ENCODE data around the gene BLTP3A.
"Not testable (repeated sequence)": the region's sequence is repeated elsewhere in the genome, so short reads cannot be mapped to it uniquely, and the experiment has no call there.

DNA sequence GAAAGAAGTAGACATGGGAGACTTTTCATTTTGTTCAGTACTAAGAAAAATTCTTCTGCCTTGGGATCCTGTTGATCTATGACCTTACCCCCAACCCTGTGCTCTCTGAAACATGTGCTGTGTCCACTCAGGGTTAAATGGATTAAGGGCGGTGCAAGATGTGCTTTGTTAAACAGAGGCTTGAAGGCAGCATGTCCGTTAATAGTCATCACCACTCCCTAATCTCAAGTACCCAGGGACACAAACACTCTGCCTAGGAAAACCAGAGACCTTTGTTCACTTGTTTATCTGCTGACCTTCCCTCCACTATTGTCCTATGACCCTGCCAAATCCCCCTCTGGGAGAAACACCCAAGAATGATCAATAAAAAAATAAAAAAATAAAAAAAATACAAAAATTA, 4.7 kb upstream of the BLTP3A start:
- TF ChIP-seq, protein P1, sequence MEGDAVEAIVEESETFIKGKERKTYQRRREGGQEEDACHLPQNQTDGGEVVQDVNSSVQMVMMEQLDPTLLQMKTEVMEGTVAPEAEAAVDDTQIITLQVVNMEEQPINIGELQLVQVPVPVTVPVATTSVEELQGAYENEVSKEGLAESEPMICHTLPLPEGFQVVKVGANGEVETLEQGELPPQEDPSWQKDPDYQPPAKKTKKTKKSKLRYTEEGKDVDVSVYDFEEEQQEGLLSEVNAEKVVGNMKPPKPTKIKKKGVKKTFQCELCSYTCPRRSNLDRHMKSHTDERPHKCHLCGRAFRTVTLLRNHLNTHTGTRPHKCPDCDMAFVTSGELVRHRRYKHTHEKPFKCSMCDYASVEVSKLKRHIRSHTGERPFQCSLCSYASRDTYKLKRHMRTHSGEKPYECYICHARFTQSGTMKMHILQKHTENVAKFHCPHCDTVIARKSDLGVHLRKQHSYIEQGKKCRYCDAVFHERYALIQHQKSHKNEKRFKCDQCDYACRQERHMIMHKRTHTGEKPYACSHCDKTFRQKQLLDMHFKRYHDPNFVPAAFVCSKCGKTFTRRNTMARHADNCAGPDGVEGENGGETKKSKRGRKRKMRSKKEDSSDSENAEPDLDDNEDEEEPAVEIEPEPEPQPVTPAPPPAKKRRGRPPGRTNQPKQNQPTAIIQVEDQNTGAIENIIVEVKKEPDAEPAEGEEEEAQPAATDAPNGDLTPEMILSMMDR (IDR thresholded peaks at IDR 0.05; ENCODE audit: low read length) = not testable (repeated sequence)
- TF ChIP-seq EZH2 (optimal IDR thresholded peaks at IDR 0.05; ENCODE audit: low read depth, low read length); EZH2phosphoT487 (IDR thresholded peaks at IDR 0.05; ENCODE audit: low read length): not testable (repeated sequence)

All from MM.1S (cell line).